ENCODE data around the gene KAZN.

Gene KAZN

GRCh38 chr1:15103906-15104305 is 505.4 kb downstream of the KAZN start:
- peaks cover 51% of the 10 kb centered on the region for H3K27me3 Mint-ChIP-seq
- H3K36me3 Mint-ChIP-seq (ENCODE audit: low read depth) = no peaks in the 10 kb centered on the region
- H3K9me3 Mint-ChIP-seq = no peaks in the 10 kb centered on the region
- peaks cover 8% of the 10 kb centered on the region for H3K4me1 Mint-ChIP-seq (ENCODE audit: low read depth)
- H3K27ac Mint-ChIP-seq = no peak overlapping the region
- no peak overlapping the region for H3K4me3 Mint-ChIP-seq
- no peak for DNase-seq

GRCh38 chr1:15104768-15105167 is 506.3 kb downstream of the KAZN start:
- Mint-ChIP-seq H3K9me3 (no peaks in the 10 kb centered on the region), H3K36me3 (ENCODE audit: low read depth) (no peaks in the 10 kb centered on the region), H3K27me3 (peaks cover 42% of the 10 kb centered on the region), H3K4me3 (no peak overlapping the region), H3K4me1 (ENCODE audit: low read depth) (peaks cover 8% of the 10 kb centered on the region), H3K27ac (no peak overlapping the region)
- DNase-seq = no peak

- Mint-ChIP-seq H3K27ac (no peak overlapping the region), H3K4me1 (ENCODE audit: low read depth) (peaks cover 3% of the 10 kb centered on the region), H3K27me3 (peaks cover 24% of the 10 kb centered on the region), H3K9me3 (no peaks in the 10 kb centered on the region), H3K36me3 (ENCODE audit: low read depth) (no peaks in the 10 kb centered on the region), H3K4me3 (no peak overlapping the region)
- DNase-seq = no peak
Measured at GRCh38 chr1:15106608-15107007, 508.1 kb downstream of the KAZN start.

- Mint-ChIP-seq H3K27me3 (peaks cover 23% of the 10 kb centered on the region), H3K4me1 (ENCODE audit: low read depth) (peaks cover 8% of the 10 kb centered on the region), H3K36me3 (ENCODE audit: low read depth) (no peaks in the 10 kb centered on the region), H3K4me3 (no peak overlapping the region), H3K9me3 (no peaks in the 10 kb centered on the region), H3K27ac (no peak overlapping the region)
- DNase-seq = no peak
Measured at GRCh38 chr1:15107058-15107687, 508.7 kb downstream of the KAZN start.

GRCh38 chr1:15107911-15108310 is 509.4 kb downstream of the KAZN start:
- no peaks in the 10 kb centered on the region for H3K36me3 Mint-ChIP-seq (ENCODE audit: low read depth)
- peaks cover 15% of the 10 kb centered on the region for H3K4me1 Mint-ChIP-seq (ENCODE audit: low read depth)
- H3K9me3 Mint-ChIP-seq = no peaks in the 10 kb centered on the region
- peaks cover 27% of the 10 kb centered on the region for H3K27me3 Mint-ChIP-seq
- no peak for DNase-seq
- no peak overlapping the region for H3K27ac Mint-ChIP-seq
- no peak overlapping the region for H3K4me3 Mint-ChIP-seq

GRCh38 chr1:15110128-15110866 is 511.8 kb downstream of the KAZN start:
- H3K9me3 Mint-ChIP-seq = no peaks in the 10 kb centered on the region
- H3K36me3 Mint-ChIP-seq (ENCODE audit: low read depth) = no peaks in the 10 kb centered on the region
- H3K27ac Mint-ChIP-seq = no peak overlapping the region
- peaks cover 30% of the 10 kb centered on the region for H3K27me3 Mint-ChIP-seq
- peaks cover 15% of the 10 kb centered on the region for H3K4me1 Mint-ChIP-seq (ENCODE audit: low read depth)
- no peak overlapping the region for H3K4me3 Mint-ChIP-seq
- no peak for DNase-seq

GRCh38 chr1:15110867-15111230 is 512.4 kb downstream of the KAZN start:
- Mint-ChIP-seq H3K9me3 (no peaks in the 10 kb centered on the region), H3K4me3 (no peak overlapping the region), H3K36me3 (ENCODE audit: low read depth) (no peaks in the 10 kb centered on the region), H3K27me3 (peaks cover 28% of the 10 kb centered on the region), H3K4me1 (ENCODE audit: low read depth) (peaks cover 15% of the 10 kb centered on the region), H3K27ac (no peak overlapping the region)
- DNase-seq = no peak

GRCh38 chr1:15113146-15113545 is 514.7 kb downstream of the KAZN start:
- Mint-ChIP-seq H3K4me1 (ENCODE audit: low read depth) (peaks cover 12% of the 10 kb centered on the region), H3K4me3 (no peak overlapping the region), H3K27ac (no peak overlapping the region), H3K9me3 (no peaks in the 10 kb centered on the region), H3K36me3 (ENCODE audit: low read depth) (no peaks in the 10 kb centered on the region), H3K27me3 (peaks cover 14% of the 10 kb centered on the region)
- DNase-seq = no peak

GRCh38 chr1:15114884-15115283 is 516.4 kb downstream of the KAZN start:
- no peaks in the 10 kb centered on the region for H3K9me3 Mint-ChIP-seq
- H3K4me3 Mint-ChIP-seq = no peak overlapping the region
- no peak overlapping the region for H3K27ac Mint-ChIP-seq
- H3K36me3 Mint-ChIP-seq (ENCODE audit: low read depth) = no peaks in the 10 kb centered on the region
- no peak for DNase-seq
- H3K4me1 Mint-ChIP-seq (ENCODE audit: low read depth) = peaks cover 12% of the 10 kb centered on the region
- H3K27me3 Mint-ChIP-seq = peaks cover 21% of the 10 kb centered on the region

GRCh38 chr1:15115542-15116330 is 517.3 kb downstream of the KAZN start:
- Mint-ChIP-seq H3K27ac (no peak overlapping the region), H3K4me3 (no peak overlapping the region), H3K36me3 (ENCODE audit: low read depth) (no peaks in the 10 kb centered on the region), H3K4me1 (ENCODE audit: low read depth) (peaks cover 12% of the 10 kb centered on the region), H3K27me3 (peaks cover 21% of the 10 kb centered on the region), H3K9me3 (no peaks in the 10 kb centered on the region)
- no peak for DNase-seq

- H3K27me3 Mint-ChIP-seq = peaks cover 20% of the 10 kb centered on the region
- H3K4me1 Mint-ChIP-seq (ENCODE audit: low read depth) = peaks cover 9% of the 10 kb centered on the region
- no peaks in the 10 kb centered on the region for H3K9me3 Mint-ChIP-seq
- DNase-seq = no peak
- H3K27ac Mint-ChIP-seq = no peak overlapping the region
- H3K36me3 Mint-ChIP-seq (ENCODE audit: low read depth) = no peaks in the 10 kb centered on the region
- no peak overlapping the region for H3K4me3 Mint-ChIP-seq
Measured at GRCh38 chr1:15116966-15117365, 518.5 kb downstream of the KAZN start.

- H3K27ac Mint-ChIP-seq = no peak overlapping the region
- DNase-seq = no peak
- H3K9me3 Mint-ChIP-seq = no peaks in the 10 kb centered on the region
- no peak overlapping the region for H3K4me3 Mint-ChIP-seq
- H3K27me3 Mint-ChIP-seq = peaks cover 15% of the 10 kb centered on the region
- peaks cover under 1% of the 10 kb centered on the region for H3K4me1 Mint-ChIP-seq (ENCODE audit: low read depth)
- H3K36me3 Mint-ChIP-seq (ENCODE audit: low read depth) = no peaks in the 10 kb centered on the region
Measured at GRCh38 chr1:15117671-15118325, 519.3 kb downstream of the KAZN start.

- H3K9me3 Mint-ChIP-seq = no peaks in the 10 kb centered on the region
- H3K4me3 Mint-ChIP-seq = no peak overlapping the region
- no peaks in the 10 kb centered on the region for H3K36me3 Mint-ChIP-seq (ENCODE audit: low read depth)
- no peak for DNase-seq
- peaks cover 14% of the 10 kb centered on the region for H3K27me3 Mint-ChIP-seq
- H3K4me1 Mint-ChIP-seq (ENCODE audit: low read depth) = no peaks in the 10 kb centered on the region
- H3K27ac Mint-ChIP-seq = no peak overlapping the region
Measured at GRCh38 chr1:15118579-15118978, 520.1 kb downstream of the KAZN start.

- H3K9me3 Mint-ChIP-seq = no peaks in the 10 kb centered on the region
- no peaks in the 10 kb centered on the region for H3K36me3 Mint-ChIP-seq (ENCODE audit: low read depth)
- no peak for DNase-seq
- H3K27ac Mint-ChIP-seq = no peak overlapping the region
- peaks cover 7% of the 10 kb centered on the region for H3K27me3 Mint-ChIP-seq
- no peaks in the 10 kb centered on the region for H3K4me1 Mint-ChIP-seq (ENCODE audit: low read depth)
- H3K4me3 Mint-ChIP-seq = no peak overlapping the region
Measured at GRCh38 chr1:15120251-15120945, 521.9 kb downstream of the KAZN start.
